Stimulated activated CD4-positive, alpha-beta T cell treated with anti-CD3 and anti-CD28 coated beads, Interleukin-15, amount 100 ng/mL, for 24 hours (primary cell): ENCODE results near the gene SZT2.
"Not testable (repeated sequence)": the region's sequence is repeated elsewhere in the genome, so short reads cannot be mapped to it uniquely, and the experiment has no call there.

Experiments used
- DNase-seq: peaks from one replicate; pipeline ENCODE4 v3.0.0-alpha.2; 2020

The SZT2 gene

DNA sequence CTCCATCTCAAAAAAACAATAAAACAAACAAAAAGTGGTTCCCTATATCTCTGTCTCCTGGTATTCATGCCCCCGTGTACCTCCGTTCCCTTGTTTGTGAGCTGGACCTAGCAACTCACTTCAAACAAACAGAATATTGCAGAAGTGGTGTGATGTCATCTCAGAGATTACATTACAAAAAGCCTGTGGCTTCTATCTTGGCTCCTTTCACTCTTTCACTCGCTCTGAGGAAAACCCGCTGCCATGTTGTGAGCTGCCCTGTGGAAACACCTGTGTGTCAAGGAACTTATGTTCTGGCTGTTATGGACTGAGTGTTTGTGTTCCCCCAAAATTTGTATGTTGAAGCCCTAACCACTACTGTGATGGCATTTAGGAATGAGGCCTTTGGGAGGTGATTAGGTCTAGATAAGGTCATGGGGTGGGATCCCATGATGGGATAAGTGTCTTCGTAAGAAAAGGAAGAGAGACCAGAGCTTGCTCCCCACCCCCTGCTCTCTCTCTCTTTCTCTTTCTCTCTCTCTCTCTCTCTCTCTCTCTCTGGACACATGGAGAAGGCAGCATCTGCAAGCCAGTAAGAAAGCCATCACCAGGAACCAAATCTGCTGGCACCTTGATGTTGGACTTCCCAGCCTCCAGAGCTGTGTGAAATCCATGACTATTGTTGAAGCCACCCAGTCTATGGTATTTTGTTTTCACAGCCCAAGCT is 71.4 kb downstream of the SZT2 start:
- DNase-seq: no peak

DNA sequence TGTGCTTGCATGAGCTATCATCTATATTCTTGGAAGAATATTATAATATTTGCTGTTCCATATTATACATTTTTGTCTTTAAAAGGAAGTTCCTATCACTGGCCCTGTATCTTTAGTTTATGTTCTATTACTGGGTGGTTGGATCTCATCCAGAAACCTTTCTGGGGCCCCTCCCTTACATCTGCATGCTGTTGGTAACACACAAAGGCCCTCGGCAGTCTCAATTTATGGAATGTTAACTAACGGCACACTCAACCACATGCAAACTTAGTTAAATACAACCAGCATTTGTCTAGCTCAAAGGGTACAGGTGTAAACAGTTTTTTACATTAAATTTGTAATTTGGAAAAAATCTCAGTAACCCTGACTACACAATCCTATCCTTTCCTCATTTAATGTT is 73.8 kb downstream of the SZT2 start:
- DNase-seq: no peak

GRCh38 chr1:43464681-43465504 is 75.2 kb downstream of the SZT2 start:
- DNase-seq: no peak

DNA sequence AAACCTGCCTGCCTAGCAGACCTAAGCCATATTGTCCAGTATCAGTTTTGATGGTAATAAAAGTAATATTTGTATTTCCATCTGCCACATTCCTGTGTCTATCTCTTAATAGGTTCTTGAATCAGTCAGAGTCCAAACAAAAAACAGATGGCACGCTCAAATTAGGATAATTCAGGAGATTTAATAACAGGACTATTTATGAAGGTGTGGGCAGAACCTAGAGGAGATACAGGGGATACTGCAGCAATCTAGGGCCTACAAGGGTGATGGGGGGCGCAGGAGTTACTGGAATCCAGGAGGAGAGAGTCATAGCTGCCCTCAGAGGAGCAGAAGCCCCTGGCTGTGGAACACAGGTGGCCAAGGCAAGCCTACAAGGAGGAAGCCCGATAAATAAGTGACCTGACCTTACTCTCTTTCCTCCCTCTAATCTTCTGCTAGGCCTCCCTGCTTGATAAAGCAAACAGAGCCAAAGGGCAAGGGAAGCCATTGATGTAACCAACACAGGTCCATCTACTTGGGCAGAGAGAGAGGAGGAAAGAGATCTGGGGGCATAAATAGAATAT is 75.9 kb downstream of the SZT2 start:
- no peak for DNase-seq

GRCh38 chr1:43466403-43466802 is 76.7 kb downstream of the SZT2 start:
- DNase-seq: no peak

- DNase-seq: no peak
Observed at GRCh38 chr1:43468414-43468813, 78.7 kb downstream of the SZT2 start.

DNA sequence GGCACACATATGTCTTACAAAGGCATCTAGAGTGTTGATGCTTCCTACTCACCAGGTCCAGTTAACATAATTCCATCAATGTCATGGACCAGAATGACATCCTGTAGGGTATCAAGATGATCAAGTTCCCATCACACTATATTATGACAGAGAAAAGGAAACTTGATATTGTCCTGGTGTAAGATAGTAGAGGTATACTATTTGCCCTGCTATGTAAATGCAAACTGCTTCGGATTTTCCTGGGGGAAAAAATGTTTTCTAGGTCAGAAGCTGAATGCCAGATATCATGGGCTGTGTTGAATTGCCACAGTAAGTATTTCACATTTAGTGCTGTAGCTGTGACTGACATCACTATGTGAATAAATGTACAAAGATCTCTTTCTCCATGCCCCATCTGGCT is 80.2 kb downstream of the SZT2 start:
- DNase-seq: no peak

GRCh38 chr1:43472087-43472462 is 82.4 kb downstream of the SZT2 start:
- no peak for DNase-seq

- not testable (repeated sequence) for DNase-seq
Observed at GRCh38 chr1:43472463-43473151, 82.9 kb downstream of the SZT2 start.

DNA sequence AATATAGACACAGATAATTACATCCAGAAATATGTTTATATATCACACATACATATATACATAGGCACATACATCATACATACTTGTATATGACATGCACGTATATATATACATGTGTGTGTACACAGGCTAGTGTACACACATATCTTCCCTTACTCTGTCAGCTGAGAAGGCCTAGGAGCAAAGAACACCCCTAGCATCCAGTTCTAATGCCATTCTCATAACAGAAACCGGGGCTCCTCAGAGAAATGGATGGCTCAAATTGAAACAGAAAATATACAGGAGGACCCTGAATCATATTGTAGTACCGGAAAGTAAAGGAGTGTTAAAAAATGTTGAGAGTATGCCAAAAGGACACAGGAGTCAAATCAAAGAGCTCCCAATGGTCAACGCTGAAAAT is 83.8 kb downstream of the SZT2 start:
- no peak for DNase-seq

DNA sequence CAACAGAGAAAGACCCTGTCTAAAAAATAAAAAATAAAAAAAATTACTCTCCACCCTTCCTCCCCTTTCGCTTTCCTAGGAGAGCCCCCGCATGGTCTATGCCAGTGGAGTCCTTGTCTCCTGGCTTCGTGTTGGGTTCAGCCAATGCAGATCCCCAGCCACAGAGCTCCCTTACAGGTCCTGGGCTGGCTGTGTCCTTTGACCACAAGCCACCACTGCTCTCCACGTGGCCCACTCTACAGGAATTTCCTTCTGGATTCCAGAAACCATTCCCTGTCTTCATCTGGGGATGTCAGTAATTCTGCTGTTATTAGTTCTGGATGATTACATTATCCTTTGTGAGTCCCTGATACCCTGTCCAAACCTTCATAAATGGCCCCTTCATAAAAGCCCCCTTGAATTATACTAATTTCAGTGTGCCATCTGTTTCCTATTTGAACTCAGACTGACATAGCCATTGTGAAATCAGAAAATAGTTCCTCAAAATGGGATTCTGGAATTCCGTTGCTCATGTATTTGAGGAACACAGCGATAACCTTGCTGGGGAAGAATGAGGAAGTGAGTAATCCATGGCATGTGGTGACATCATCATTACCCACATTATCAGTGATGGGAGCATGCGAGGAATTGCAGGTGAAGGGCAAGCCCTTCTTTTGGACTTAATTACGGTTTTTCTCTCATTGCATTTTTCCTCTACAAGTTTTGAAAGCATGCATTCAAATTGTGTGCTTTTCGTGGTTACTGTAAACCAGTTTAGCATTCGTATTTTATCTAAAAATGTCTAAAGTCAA is 86.1 kb downstream of the SZT2 start:
- not testable (repeated sequence) for DNase-seq

GRCh38 chr1:43477716-43478115 is 88.0 kb downstream of the SZT2 start:
- DNase-seq: no peak

DNA sequence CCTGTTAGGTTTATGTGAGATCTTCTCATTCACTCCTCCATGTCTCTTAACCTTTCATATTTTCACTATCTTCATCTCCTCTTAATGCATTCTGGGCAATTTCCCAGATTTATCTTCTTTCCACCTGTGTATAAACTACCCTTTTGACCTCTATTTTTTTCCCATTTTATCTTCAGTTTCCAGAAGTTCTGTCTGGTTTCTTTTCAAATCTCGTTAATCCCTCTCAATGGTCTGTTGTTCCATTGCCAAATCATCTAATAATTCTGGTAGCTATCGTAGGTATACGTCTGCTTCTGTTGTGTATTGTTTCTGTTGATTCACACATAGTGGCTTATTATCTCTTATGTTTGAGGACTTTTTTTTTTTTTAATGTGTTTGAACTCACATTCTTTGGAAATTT is 89.7 kb downstream of the SZT2 start:
- no peak for DNase-seq

GRCh38 chr1:43481491-43481890 is 91.8 kb downstream of the SZT2 start:
- DNase-seq: no peak

- DNase-seq: no peak
Observed at GRCh38 chr1:43482215-43482614, 92.5 kb downstream of the SZT2 start.

DNA sequence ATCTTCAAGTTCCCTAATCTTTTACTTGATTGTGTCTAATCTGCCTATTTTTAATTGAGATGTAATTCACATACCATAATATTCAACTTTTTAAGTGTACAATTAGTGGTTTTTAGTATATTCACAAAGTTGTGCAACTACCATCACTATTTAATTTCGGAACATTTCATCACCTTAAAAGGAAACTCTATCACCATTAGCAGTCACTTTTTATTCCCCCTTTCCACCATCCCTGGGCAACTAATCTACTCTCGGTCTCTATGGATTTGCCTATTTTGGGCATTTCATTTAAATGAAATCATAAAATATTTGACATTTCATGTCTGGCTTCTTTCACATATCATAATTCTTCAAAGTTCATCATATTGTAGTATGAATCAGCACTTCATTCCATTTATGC is 94.7 kb downstream of the SZT2 start:
- no peak for DNase-seq

DNA sequence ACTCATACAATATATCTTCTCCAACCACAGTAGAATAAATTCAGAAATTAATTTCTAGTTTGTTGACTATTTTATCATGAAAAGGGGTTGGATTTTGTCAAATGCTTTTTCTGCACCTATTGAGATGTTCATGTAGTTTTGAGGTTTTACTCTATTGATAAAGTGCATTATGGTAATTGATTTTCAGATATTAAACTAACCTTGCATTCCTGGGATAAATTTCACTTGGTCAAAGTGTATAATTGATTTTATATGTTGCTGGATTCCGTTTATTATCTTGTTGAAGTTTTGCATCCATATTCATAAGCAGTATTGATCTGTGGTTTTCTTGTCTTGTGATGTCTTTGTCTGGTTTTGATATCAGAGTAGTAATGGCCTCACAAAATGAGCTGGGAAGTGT is 98.5 kb downstream of the SZT2 start:
- no peak for DNase-seq

DNA sequence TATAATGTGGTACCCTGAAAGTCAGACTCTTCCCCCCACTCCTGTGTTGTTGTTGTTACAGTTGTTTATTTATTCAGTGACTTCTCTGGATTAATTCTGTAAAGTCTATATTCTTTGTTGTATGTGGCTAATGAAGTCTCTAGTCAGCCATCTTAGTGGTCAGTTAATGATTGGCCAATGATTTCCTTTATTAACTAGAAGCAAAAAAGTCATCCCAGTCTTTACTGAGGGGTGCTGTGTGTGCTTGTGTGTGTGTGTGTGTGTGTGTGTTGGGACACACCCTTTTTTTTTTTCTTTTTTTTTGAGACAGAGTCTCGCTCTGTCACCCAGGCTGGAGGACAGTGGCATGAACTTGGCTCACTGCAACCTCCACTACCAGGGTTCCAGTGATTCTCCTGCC is 101.4 kb downstream of the SZT2 start:
- no peak for DNase-seq

DNA sequence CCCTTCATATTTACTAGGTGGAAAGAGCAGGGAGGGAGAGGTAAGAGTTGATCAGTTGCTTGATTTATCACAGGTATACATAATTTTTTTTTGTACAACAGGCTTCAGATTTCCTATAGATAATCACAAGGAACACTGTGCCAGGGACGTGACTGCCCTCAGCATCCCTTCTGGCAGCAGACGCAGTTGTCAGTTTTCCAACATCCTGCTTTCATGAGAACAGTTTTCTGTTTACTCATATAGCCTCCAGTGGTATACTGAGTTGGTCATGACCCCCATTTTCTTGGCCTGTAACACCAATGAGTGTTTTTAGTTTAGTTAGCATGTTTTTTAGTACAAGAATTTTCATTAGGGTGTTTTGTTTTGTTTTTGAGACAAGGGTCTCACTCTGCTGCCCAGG is 103.1 kb downstream of the SZT2 start:
- no peak for DNase-seq

DNA sequence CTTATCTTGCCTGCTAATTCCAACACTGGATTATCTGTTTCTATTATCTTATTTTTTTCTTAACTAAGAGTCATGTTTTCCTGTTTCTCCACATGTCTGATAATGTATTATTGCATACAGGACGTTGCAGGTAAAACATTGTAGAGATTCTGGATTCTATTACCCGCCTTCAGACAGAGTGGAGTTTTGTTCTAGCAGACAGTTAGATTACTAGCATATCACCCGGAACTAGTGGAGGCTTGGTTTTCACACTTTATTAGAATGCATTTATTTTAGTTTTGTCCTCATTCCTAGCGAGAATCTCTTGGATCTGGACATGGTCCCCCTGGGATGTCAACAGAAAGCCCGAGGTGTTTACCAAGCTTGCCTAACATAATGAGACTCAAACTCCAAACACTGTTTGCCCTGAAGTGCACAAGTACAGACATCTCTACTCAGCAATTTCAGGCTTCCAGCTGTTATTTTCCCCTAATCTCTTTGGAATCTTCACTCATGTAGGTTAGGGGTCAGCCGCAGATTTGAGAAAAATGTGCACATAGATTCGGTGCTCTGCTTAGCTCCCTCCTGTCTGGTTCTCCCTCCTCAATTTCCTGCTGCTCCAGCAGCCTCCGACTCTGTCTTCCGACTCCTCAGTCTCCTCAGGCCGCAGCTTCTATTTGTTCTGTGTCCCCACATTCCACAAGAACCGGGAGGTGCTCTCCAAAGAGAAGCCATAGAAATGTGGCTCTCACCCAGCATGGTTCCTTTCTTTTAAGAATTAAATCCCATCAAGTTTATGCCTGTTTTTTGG is 104.2 kb downstream of the SZT2 start:
- no peak for DNase-seq

GRCh38 chr1:43495204-43495603 is 105.5 kb downstream of the SZT2 start:
- DNase-seq: no peak

DNA sequence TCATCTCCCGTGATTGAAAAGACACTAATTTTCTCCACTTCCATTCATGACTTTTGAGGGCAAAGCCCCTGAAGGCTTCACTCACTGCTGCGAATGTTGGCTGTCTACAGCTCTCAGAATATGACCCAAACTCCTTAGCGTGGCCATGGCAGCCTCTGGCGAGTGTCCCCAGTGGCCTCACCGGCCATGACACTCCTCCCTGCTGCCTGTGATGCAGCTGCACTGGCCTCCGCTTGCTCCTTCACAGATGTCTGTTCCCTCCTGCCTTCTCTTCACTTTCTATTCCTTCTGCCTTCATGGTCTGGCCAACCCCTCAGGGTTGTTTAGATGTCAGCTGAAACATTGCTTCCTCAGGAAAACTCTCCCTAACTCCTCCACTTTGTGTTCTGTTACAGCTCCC is 110.2 kb downstream of the SZT2 start:
- no peak for DNase-seq
